ENCODE measurements around the gene ADCY3. TPM values are rescaled to one million over a fixed set of nuclear protein-coding genes. Genes with fewer than 3 reads are reported as not detected.

ADCY3 gene
- total RNA-seq, 1 donor from 2014 or later, result 46.2 TPM

GRCh38 chr2:24926602-24927252 lies 6.7 kb upstream of the ADCY3 start:
- no peak for DNase-seq (ENCODE audit: extremely low spot score, unreplicated experiment)
- Mint-ChIP-seq H3K4me3 (no peak overlapping the region), H3K27me3 (peaks cover 7% of the 10 kb centered on the region), H3K4me1 (ENCODE audit: unreplicated experiment) (peaks cover 5% of the 10 kb centered on the region), H3K9me3 (no peaks in the 10 kb centered on the region), H3K36me3 (no peaks in the 10 kb centered on the region), H3K27ac (no peak overlapping the region)
- TF ChIP-seq, protein P1, sequence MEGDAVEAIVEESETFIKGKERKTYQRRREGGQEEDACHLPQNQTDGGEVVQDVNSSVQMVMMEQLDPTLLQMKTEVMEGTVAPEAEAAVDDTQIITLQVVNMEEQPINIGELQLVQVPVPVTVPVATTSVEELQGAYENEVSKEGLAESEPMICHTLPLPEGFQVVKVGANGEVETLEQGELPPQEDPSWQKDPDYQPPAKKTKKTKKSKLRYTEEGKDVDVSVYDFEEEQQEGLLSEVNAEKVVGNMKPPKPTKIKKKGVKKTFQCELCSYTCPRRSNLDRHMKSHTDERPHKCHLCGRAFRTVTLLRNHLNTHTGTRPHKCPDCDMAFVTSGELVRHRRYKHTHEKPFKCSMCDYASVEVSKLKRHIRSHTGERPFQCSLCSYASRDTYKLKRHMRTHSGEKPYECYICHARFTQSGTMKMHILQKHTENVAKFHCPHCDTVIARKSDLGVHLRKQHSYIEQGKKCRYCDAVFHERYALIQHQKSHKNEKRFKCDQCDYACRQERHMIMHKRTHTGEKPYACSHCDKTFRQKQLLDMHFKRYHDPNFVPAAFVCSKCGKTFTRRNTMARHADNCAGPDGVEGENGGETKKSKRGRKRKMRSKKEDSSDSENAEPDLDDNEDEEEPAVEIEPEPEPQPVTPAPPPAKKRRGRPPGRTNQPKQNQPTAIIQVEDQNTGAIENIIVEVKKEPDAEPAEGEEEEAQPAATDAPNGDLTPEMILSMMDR (conservative IDR thresholded peaks at IDR 0.05), result no peak

DNA sequence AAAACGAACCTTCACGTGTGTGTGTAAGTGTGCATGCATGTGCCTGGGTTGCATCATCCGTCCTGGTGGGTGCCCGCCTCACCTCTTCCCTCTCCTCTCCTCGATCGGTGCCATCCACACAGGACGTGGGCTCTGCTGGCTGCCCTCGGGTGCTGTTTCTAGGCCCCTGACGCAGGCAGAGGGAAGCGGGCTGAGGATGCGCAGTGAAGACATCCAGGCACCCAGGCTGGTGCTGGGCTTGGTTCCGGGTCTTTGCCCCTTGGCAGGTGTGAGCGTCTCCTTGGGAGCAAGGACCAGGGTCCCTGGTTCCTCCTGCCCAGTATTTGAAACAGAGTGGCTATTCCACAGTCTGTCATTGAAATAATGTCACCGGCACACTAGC lies 6.2 kb upstream of the ADCY3 start:
- Mint-ChIP-seq H3K4me1 (ENCODE audit: unreplicated experiment) (peaks cover 5% of the 10 kb centered on the region), H3K9me3 (no peaks in the 10 kb centered on the region)
- no peak for DNase-seq (ENCODE audit: extremely low spot score, unreplicated experiment)

GRCh38 chr2:24925815-24926214 lies 5.8 kb upstream of the ADCY3 start:
- H3K36me3 Mint-ChIP-seq, result no peaks in the 10 kb centered on the region
- no peak for DNase-seq (ENCODE audit: extremely low spot score, unreplicated experiment)

More for the DNA sequence above, 6.2 kb upstream of the ADCY3 start:
- Mint-ChIP-seq H3K4me3 (no peak overlapping the region), H3K27me3 (peaks cover 7% of the 10 kb centered on the region), H3K36me3 (no peaks in the 10 kb centered on the region), H3K27ac (no peak overlapping the region)
- TF ChIP-seq, protein P1 (conservative IDR thresholded peaks at IDR 0.05), result no peak

GRCh38 chr2:24924732-24925131 lies 4.7 kb upstream of the ADCY3 start:
- Mint-ChIP-seq H3K4me1 (ENCODE audit: unreplicated experiment) (peaks cover 5% of the 10 kb centered on the region), H3K27ac (no peak overlapping the region), H3K4me3 (no peak overlapping the region), H3K36me3 (no peaks in the 10 kb centered on the region), H3K9me3 (no peaks in the 10 kb centered on the region), H3K27me3 (peaks cover 13% of the 10 kb centered on the region)
- DNase-seq (ENCODE audit: extremely low spot score, unreplicated experiment), result no peak
- TF ChIP-seq, protein P1 (conservative IDR thresholded peaks at IDR 0.05), result no peak

More at GRCh38 chr2:24925815-24926214, 5.8 kb upstream of the ADCY3 start:
- no peak overlapping the region for H3K27ac Mint-ChIP-seq
- no peaks in the 10 kb centered on the region for H3K9me3 Mint-ChIP-seq
- H3K27me3 Mint-ChIP-seq, result peaks cover 11% of the 10 kb centered on the region
- TF ChIP-seq, protein P1 (conservative IDR thresholded peaks at IDR 0.05), result no peak
- peaks cover 5% of the 10 kb centered on the region for H3K4me1 Mint-ChIP-seq (ENCODE audit: unreplicated experiment)
- no peak overlapping the region for H3K4me3 Mint-ChIP-seq

- no peak overlapping the region for H3K4me3 Mint-ChIP-seq
- TF ChIP-seq, protein P1 (conservative IDR thresholded peaks at IDR 0.05), result no peak
- no peaks in the 10 kb centered on the region for H3K9me3 Mint-ChIP-seq
- DNase-seq (ENCODE audit: extremely low spot score, unreplicated experiment), result no peak
- H3K36me3 Mint-ChIP-seq, result peaks cover under 1% of the 10 kb centered on the region
- no peak overlapping the region for H3K27ac Mint-ChIP-seq
- H3K27me3 Mint-ChIP-seq, result peaks cover 14% of the 10 kb centered on the region
- peaks cover 6% of the 10 kb centered on the region for H3K4me1 Mint-ChIP-seq (ENCODE audit: unreplicated experiment)
These were observed 4.2 kb upstream of the ADCY3 start for GRCh38 chr2:24924266-24924665.

Measured in type B pancreatic cell (in vitro differentiated cells).